ENCODE data around the gene NTN5.
A peak's percentile ranks its signal among the peaks of the same experiment; 100 is the strongest.
"Not testable (repeated sequence)": the region's sequence is repeated elsewhere in the genome, so short reads cannot be mapped to it uniquely, and the experiment has no call there.

The NTN5 gene

DNA sequence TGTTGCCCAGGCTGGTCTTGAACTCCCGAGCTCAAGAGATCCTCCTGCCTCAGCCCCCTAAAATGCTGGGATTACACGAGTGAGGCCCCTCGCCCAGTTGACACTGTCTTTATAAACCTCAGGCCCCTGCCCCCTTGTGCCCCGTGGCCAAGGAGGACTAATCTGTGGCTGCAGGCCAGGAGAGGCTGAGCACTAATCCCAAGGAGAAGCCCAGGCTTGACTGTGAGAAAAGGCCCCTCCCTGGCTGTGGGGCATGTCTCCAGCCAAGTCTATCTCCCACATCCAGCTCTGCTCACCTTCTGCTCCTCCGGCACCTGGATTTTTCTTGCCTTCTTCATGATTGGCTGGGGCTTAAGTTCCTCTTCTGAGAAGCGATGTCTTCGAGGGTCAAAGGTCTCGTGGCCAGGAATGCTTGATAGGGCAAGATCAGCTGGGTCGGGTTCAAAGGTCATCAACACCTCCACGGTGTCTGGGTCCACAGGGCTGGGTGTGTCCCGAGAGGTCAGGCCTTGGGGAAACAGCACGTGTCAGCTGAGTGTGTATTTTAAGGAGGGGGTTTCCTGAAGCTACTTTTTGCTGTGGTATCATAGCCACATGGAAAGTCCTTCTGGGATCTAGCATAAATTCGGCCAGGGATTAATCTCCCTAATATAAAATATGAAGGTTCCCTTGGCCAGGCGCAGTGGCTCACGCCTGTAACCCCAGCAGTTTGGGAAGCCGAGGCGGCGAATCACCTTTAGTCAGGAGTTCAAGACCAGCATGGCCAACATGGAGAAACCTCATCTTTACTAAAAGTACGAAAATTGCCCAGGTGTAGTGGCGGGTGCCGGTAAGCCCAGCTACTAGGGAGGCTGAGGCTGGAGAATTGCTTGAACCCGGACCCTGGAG lies 39.4 kb downstream of the NTN5 start:
- Histone ChIP-seq H3K4me3 (ENCODE audit: low read depth, low read length) (no peak overlapping the region), H3K27ac (no peak overlapping the region), H3K36me3 (replicated peaks) (no peaks in the 10 kb centered on the region), H3K27me3 (replicated peaks) (no peaks in the 10 kb centered on the region)
- DNase-seq = no peak
- TF ChIP-seq, protein P1, sequence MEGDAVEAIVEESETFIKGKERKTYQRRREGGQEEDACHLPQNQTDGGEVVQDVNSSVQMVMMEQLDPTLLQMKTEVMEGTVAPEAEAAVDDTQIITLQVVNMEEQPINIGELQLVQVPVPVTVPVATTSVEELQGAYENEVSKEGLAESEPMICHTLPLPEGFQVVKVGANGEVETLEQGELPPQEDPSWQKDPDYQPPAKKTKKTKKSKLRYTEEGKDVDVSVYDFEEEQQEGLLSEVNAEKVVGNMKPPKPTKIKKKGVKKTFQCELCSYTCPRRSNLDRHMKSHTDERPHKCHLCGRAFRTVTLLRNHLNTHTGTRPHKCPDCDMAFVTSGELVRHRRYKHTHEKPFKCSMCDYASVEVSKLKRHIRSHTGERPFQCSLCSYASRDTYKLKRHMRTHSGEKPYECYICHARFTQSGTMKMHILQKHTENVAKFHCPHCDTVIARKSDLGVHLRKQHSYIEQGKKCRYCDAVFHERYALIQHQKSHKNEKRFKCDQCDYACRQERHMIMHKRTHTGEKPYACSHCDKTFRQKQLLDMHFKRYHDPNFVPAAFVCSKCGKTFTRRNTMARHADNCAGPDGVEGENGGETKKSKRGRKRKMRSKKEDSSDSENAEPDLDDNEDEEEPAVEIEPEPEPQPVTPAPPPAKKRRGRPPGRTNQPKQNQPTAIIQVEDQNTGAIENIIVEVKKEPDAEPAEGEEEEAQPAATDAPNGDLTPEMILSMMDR (IDR thresholded peaks at IDR 0.05; ENCODE audit: low read depth, low read length, missing control alignments) = no peak
- in situ Hi-C loops (cut with HindIII; ENCODE audit: low pct_ligation_motif_present, low sequenced_read_pairs) = no loop called here

GRCh38 chr19:48632692-48633147 lies 40.1 kb downstream of the NTN5 start:
- Histone ChIP-seq H3K27me3 (replicated peaks) (no peaks in the 10 kb centered on the region), H3K27ac (no peak overlapping the region), H3K36me3 (replicated peaks) (no peaks in the 10 kb centered on the region), H3K4me3 (ENCODE audit: low read depth, low read length) (no peak overlapping the region)
- in situ Hi-C loops (cut with HindIII; ENCODE audit: low pct_ligation_motif_present, low sequenced_read_pairs) = no loop called here
- TF ChIP-seq, protein P1 (IDR thresholded peaks at IDR 0.05; ENCODE audit: low read depth, low read length, missing control alignments) = no peak
- DNase-seq = no peak

GRCh38 chr19:48632286-48632685 lies 40.5 kb downstream of the NTN5 start:
- not testable (repeated sequence) for H3K4me3 ChIP-seq (ENCODE audit: low read depth, low read length)

GRCh38 chr19:48631225-48631624 lies 41.6 kb downstream of the NTN5 start:
- in situ Hi-C loops (cut with HindIII; ENCODE audit: low pct_ligation_motif_present, low sequenced_read_pairs) = no loop called here
- no peak overlapping the region for H3K27ac ChIP-seq
- no peak for DNase-seq

More at GRCh38 chr19:48632286-48632685, 40.5 kb downstream of the NTN5 start:
- H3K36me3 ChIP-seq (replicated peaks); DNase-seq; in situ Hi-C loops (cut with HindIII; ENCODE audit: low pct_ligation_motif_present, low sequenced_read_pairs); H3K27me3 ChIP-seq (replicated peaks); H3K27ac ChIP-seq: not testable (repeated sequence)

GRCh38 chr19:48630296-48631063 lies 42.3 kb downstream of the NTN5 start:
- DNase-seq = peak; percentile 51
- H3K4me3 ChIP-seq (ENCODE audit: low read depth, low read length) = peak overlapping the region; percentile 27
- TF ChIP-seq, protein P1 (IDR thresholded peaks at IDR 0.05; ENCODE audit: low read depth, low read length, missing control alignments) = peak; percentile 46
- H3K27ac ChIP-seq = peak overlapping the region; percentile 5
- H3K27me3 ChIP-seq (replicated peaks) = no peaks in the 10 kb centered on the region
- in situ Hi-C loops (cut with HindIII; ENCODE audit: low pct_ligation_motif_present, low sequenced_read_pairs) = no loop called here
- H3K36me3 ChIP-seq (replicated peaks) = no peaks in the 10 kb centered on the region

More at GRCh38 chr19:48631225-48631624, 41.6 kb downstream of the NTN5 start:
- Histone ChIP-seq H3K36me3 (replicated peaks) (no peaks in the 10 kb centered on the region), H3K4me3 (ENCODE audit: low read depth, low read length) (no peak overlapping the region), H3K27me3 (replicated peaks) (no peaks in the 10 kb centered on the region)
- TF ChIP-seq, protein P1 (IDR thresholded peaks at IDR 0.05; ENCODE audit: low read depth, low read length, missing control alignments) = no peak
